Spleen (tissue), 11 donors: ENCODE measurements around the gene TRPV2. TPM values are rescaled to one million over a fixed set of nuclear protein-coding genes. Genes with fewer than 3 reads are reported as not detected.

Source experiments
- DNase-seq: peaks from one replicate; pipeline ENCODE4 v3.0.0-alpha.2; 2020
- H3K27ac ChIP-seq, 8 donors: fragments of 200-600 bp; sonication (generic) in 7 of 8; 1 replicate in 4 of 8; 2 replicates in 4 of 8; pipeline versions ENCODE4 v1.5.0 to v1.8.0; 2016 to 2021; ENCODE audit warnings: inconsistent platforms in 4 of 8, mild to moderate bottlenecking in 4 of 8, moderate library complexity in 1 of 8
- H3K27me3 ChIP-seq, 7 donors: fragments of 200-600 bp; sonication (generic) in 6 of 7; replicated peaks in 1 of 7; 1 replicate in 4 of 7; 2 replicates in 3 of 7; pipeline versions ENCODE4 v1.5.0 to v1.8.0; 2016 to 2021; ENCODE audit warnings: inconsistent platforms in 3 of 7, mild to moderate bottlenecking in 1 of 7
- H3K36me3 ChIP-seq, 6 donors: fragments of 200-600 bp; sonication (generic) in 5 of 6; 1 replicate in 4 of 6; 2 replicates in 2 of 6; pipeline versions ENCODE4 v1.5.0 to v1.8.0; 2016 to 2021; ENCODE audit warnings: inconsistent platforms in 2 of 6
- H3K4me1 ChIP-seq, 6 donors: fragments of 200-600 bp; sonication (generic) in 5 of 6; 1 replicate in 3 of 6; 2 replicates in 3 of 6; pipeline versions ENCODE4 v1.5.0 to v1.8.0; 2016 to 2021; ENCODE audit warnings: inconsistent platforms in 3 of 6
- H3K4me3 ChIP-seq, 8 donors: fragments of 200-600 bp; sonication (generic) in 7 of 8; 1 replicate in 4 of 8; 2 replicates in 4 of 8; pipeline versions ENCODE4 v1.5.0 to v1.8.0; 2016 to 2021; ENCODE audit warnings: inconsistent platforms in 4 of 8, mild to moderate bottlenecking in 4 of 8, moderate library complexity in 2 of 8
- H3K9me3 ChIP-seq, 8 donors: fragments of 200-600 bp; sonication (generic) in 7 of 8; 1 replicate in 4 of 8; 2 replicates in 4 of 8; pipeline versions ENCODE4 v1.5.0 to v1.8.0; 2016 to 2021; ENCODE audit warnings: inconsistent platforms in 4 of 8
- POLR2A ChIP-seq, 3 donors: fragments of 450-650 bp; IDR thresholded peaks; one replicate each; pipeline ENCODE4 v1.5.1; 2017; ENCODE audit warnings: antibody characterized with exemption in 3 of 3, mild to moderate bottlenecking in 1 of 3
- POLR2AphosphoS5 ChIP-seq, 3 donors: sonication (generic); formaldehyde crosslinking; IDR thresholded peaks; one replicate each; pipeline ENCODE4 v1.5.1; 2017; ENCODE audit warnings: antibody characterized with exemption in 3 of 3
- WGBS, 5 donors: extraction: QIAGEN DNeasy Blood & Tissue Kit in 3 of 5; methylation state at CpG; one replicate each; pipeline versions ENCODE4 v1.1.5 to v1.1.7; 2013 to 2018; 5-methylcytosine and 5-hydroxymethylcytosine counted together
- intact Hi-C: fragments of 100-400 bp; cut with DNase I; formaldehyde crosslinking; loops from one replicate; pipeline ENCODE4 v1.15.0; 2023; ENCODE audit warnings: low total_unique reads
- polyA plus RNA-seq, 3 donors: library from polyadenylated mRNA; stranded (reverse); fragments of 200-250 nt; gene quantifications; one replicate each; pipeline ENCODE4 v1.2.1, GENCODE V29; 2013
- total RNA-seq, 7 donors: library from RNA; depleted of rRNA in 3 of 7; stranded (reverse); fragments of >200 nt in 3 of 7; fragmentation: NEBNext Ultra II Directional in 4 of 7; extraction: Animal tissue kit (Norgen Biotek cat#: 25700) in 4 of 7; gene quantifications; one replicate each; pipeline versions ENCODE4 v1.1.0 to v1.2.1, GENCODE V29; 2016 to 2021
- TF ChIP-seq, protein P1 (sequence below), 11 experiments: fragments of 200-600 bp in 7 of 11; fragments of 450-650 bp in 4 of 11; sonication (generic) in 4 of 11; IDR thresholded peaks in 8 of 11; conservative IDR thresholded peaks in 3 of 11; 1 replicate in 7 of 11; 2 replicates in 4 of 11; pipeline versions ENCODE4 v1.4.0 to v1.8.0; 2016 to 2021; ENCODE audit warnings: antibody characterized with exemption in 11 of 11, inconsistent platforms in 4 of 11, mild to moderate bottlenecking in 1 of 11
- donor health status: healthy with polysubstance abuse.
- donor health status: DM: no; HTN: no; CAD: no; lungs with moderate emphysema.
- donor health status: DM: no; HTN: no; CAD: no.
- donor health status: Bipolar disorder and iron deficiency.
- donor health status: healthy.
- donor health status: DM: no; HTN: no; CAD: no.
- donor health status: DM: yes; HTN: yes; CAD: no.

The TRPV2 gene
- total and polyA plus RNA-seq, 10 donors: 37.0 to 85.7 (median 52.6) TPM

DNA sequence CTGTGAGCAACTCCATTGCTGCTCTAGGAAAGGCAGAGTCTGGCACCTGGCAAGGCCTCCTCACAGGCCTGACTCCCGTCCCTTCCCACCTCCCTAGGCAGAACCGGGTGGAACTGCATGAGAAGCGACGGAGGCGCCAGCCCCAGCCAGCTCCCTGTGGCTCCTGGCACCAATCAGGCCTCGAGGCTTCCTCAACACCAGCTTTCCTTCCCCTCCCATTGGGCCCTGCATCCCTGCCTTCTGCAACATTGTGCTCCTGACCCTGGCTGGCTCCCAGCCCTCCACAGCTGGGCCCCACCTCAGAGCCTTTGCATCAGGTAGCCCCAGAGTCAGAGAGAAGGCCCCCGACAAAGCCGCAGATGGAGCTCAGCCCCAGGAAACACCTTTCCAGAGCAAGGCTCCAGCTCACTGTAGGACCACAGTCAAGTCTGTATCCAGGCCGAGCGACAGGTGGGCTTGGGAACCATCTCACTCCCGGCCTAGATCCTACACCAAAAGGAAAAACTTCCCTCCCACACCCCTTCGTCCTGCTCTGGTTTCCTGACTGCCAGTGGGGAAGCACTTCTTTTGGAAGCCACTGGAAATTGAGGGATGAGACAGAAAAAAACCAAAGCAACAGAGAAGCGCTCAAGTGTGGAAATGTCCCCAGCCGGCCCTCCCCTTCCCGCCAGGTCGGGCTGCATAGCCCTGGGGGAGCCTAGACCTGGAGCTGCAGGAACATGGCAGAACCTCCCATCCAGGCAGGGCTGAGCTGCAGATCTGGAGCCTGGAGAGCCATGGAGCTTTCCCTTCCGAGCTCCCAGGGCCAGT is 45.6 kb downstream of the TRPV2 start:
- no peak for TF ChIP-seq POLR2A (IDR thresholded peaks at IDR 0.05)
- no peak for TF ChIP-seq POLR2AphosphoS5 (IDR thresholded peaks at IDR 0.05)
- TF ChIP-seq, protein P1, sequence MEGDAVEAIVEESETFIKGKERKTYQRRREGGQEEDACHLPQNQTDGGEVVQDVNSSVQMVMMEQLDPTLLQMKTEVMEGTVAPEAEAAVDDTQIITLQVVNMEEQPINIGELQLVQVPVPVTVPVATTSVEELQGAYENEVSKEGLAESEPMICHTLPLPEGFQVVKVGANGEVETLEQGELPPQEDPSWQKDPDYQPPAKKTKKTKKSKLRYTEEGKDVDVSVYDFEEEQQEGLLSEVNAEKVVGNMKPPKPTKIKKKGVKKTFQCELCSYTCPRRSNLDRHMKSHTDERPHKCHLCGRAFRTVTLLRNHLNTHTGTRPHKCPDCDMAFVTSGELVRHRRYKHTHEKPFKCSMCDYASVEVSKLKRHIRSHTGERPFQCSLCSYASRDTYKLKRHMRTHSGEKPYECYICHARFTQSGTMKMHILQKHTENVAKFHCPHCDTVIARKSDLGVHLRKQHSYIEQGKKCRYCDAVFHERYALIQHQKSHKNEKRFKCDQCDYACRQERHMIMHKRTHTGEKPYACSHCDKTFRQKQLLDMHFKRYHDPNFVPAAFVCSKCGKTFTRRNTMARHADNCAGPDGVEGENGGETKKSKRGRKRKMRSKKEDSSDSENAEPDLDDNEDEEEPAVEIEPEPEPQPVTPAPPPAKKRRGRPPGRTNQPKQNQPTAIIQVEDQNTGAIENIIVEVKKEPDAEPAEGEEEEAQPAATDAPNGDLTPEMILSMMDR (IDR thresholded peaks at IDR 0.05 in 8 of 11, conservative IDR thresholded peaks at IDR 0.05 in 3 of 11): no peak
- no peak overlapping the region for H3K4me3 ChIP-seq
- H3K27ac ChIP-seq: peak overlapping the region in 1 of 8 donors; percentile 64
- H3K9me3 ChIP-seq: no peaks in the 10 kb centered on the region
- WGBS, 5 donors: 89 to 94% (median 93%) methylated on average over 15 to 17 of the region's 17 CpGs
- DNase-seq: no peak
- peaks cover 0 to 49% (median 4%) of the 10 kb centered on the region in 6 donors for H3K36me3 ChIP-seq
- H3K4me1 ChIP-seq: peaks cover 7 to 79% (median 59%) of the 10 kb centered on the region in 6 donors
- no peaks in the 10 kb centered on the region for H3K27me3 ChIP-seq
- intact Hi-C loops: no loop called here

DNA sequence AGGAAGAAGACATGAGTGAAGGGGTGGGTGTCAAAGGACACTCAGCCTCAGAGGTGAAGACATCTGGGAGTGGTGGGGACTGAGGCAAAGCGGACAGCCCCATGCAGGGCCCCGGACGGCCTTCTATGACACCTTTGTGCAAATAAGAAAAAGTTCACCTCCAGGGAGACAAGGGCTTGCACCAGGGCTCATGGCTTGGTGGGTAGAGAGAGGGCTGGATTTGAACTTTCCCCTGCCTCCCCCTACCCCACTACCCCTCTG is 46.2 kb downstream of the TRPV2 start:
- intact Hi-C loops: no loop called here
- peaks cover 7 to 84% (median 64%) of the 10 kb centered on the region in 6 donors for H3K4me1 ChIP-seq
- H3K9me3 ChIP-seq: no peaks in the 10 kb centered on the region
- peaks cover 0 to 48% (median 4%) of the 10 kb centered on the region in 6 donors for H3K36me3 ChIP-seq
- no peaks in the 10 kb centered on the region for H3K27me3 ChIP-seq
- H3K4me3 ChIP-seq: no peak overlapping the region
- TF ChIP-seq, protein P1 (IDR thresholded peaks at IDR 0.05 in 8 of 11, conservative IDR thresholded peaks at IDR 0.05 in 3 of 11): no peak
- TF ChIP-seq POLR2AphosphoS5 (IDR thresholded peaks at IDR 0.05): no peak
- no peak for TF ChIP-seq POLR2A (IDR thresholded peaks at IDR 0.05)
- H3K27ac ChIP-seq: no peak overlapping the region
- DNase-seq: no peak
- WGBS, 5 donors: 89 to 100% (median 96%) methylated on average over 3 of the region's 3 CpGs

DNA sequence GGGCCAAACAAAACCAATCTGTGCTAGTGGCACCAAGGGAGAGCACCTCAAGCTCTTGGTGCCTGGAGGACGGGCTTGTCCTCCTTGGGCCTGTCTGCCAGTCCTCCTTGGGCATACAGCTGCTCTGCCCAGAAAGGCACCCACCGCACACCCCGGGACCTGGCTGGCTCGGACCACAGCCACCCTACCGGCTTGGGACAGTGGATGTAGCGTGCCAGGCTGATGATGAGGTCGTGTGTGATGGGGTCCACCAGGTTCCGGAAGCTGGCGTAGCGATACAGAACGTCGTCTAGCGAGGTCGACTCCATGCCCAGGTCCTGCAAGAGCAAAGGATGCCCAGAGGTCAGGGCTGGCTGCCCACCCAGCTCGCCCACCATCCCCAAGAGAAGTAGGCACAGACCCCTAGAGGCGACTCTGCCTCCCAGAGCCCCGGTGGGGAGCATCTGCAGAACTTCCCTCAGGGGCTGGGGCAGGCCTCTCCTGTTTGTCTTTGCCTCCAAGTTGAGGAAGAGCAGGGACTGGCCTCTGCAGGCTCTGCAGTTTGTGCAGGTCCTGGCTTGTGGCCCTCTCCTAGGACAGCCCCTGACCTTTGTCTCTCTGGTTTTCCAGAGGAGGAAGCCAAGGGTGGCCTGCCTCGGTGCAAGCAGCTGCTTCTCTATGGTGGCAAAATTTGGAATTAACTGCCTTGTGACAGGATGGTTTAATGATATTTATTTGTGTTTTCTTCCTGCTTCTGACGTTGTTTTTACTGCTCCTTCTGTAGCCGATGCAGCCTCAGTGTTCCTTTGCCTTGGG is 46.9 kb downstream of the TRPV2 start:
- intact Hi-C loops: no loop called here

DNA sequence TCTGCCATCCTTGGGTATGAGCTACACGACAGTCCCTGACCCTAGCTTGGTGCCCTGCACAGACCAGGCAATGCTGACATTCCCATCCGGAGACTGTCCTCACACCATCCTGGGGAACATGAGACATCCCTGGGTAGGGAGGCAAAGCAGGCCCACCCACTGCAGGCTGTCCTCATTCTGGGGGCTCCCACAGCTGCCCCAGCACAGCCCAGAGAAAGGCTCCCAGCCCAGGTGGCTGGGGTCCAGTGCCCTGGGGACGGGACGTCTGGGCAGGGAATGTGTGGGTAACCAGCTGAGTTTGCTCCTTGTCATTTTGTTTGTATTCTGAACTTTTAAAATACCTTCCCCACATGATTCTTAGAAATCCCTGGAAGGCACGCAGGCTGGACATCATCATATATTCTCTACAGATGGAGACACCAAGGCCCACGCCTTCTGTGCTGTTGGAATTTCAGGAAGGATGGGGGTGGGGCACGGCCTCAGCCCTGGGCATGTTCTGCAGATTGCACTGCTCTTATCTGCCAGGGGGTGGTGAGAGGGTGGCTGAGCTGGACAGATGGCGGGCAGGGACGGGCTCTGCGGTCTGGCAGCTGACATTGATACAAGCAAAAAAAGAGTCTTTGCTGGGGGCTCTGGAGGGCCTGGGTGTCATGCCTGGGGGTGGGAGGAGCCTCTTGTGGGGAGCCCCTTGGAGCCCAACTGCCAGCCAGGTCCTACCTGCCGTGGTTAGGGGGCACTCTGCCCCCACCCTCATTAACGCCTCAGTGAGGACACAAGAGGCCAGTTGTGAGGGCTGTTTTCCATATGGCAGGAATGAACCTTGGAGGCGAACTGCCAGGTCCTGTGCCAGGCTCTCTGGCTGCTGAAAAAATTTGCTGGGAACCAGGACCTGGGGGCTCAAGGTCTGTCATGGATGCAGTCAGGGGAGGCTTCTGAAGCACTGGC is 48.3 kb downstream of the TRPV2 start:
- intact Hi-C loops: no loop called here
- peaks cover 7 to 92% (median 63%) of the 10 kb centered on the region in 6 donors for H3K4me1 ChIP-seq
- no peak for TF ChIP-seq POLR2A (IDR thresholded peaks at IDR 0.05)
- TF ChIP-seq, protein P1 (IDR thresholded peaks at IDR 0.05 in 8 of 11, conservative IDR thresholded peaks at IDR 0.05 in 3 of 11): peak in 10 of 11 experiments; percentile 23 to 64 (median 54)
- TF ChIP-seq POLR2AphosphoS5 (IDR thresholded peaks at IDR 0.05): peak; percentile 64 to 77 (median 71)

More for the DNA sequence above, 46.9 kb downstream of the TRPV2 start:
- Histone ChIP-seq H3K27me3 (no peaks in the 10 kb centered on the region), H3K4me3 (no peak overlapping the region), H3K36me3 (peaks cover 0 to 41% (median 4%) of the 10 kb centered on the region in 6 donors), H3K4me1 (peaks cover 7 to 92% (median 66%) of the 10 kb centered on the region in 6 donors), H3K9me3 (no peaks in the 10 kb centered on the region), H3K27ac (peak overlapping the region in 6 of 8 donors; percentile 7 to 81 (median 78))
- TF ChIP-seq POLR2A (IDR thresholded peaks at IDR 0.05) (no peak), POLR2AphosphoS5 (IDR thresholded peaks at IDR 0.05) (peak in 1 of 3 donors; percentile 18)
- 84 to 90% (median 87%) methylated on average over 14 to 20 of the region's 20 CpGs for WGBS, 5 donors
- DNase-seq: no peak

More for the DNA sequence above, 48.3 kb downstream of the TRPV2 start:
- WGBS, 5 donors: 55 to 80% (median 77%) methylated on average over 12 to 13 of the region's 13 CpGs
- peak; percentile 85 for DNase-seq
- Histone ChIP-seq H3K36me3 (peaks cover 0 to 28% (median 4%) of the 10 kb centered on the region in 6 donors), H3K27me3 (no peaks in the 10 kb centered on the region), H3K27ac (peak overlapping the region in 7 of 8 donors; percentile 58 to 81 (median 77)), H3K4me3 (no peak overlapping the region), H3K9me3 (no peaks in the 10 kb centered on the region)
